Prostate gland (tissue), 2 donors: ENCODE data around the gene ZNF837. TPM values are rescaled to one million over a fixed set of nuclear protein-coding genes. Genes with fewer than 3 reads are reported as not detected.

Experiments
- DNase-seq: peaks from one replicate; pipeline ENCODE4 v3.0.0-alpha.2; 2019; ENCODE audit warnings: low spot score
- H3K27ac ChIP-seq, 2 donors: fragments of 200-600 bp; sonication (generic); 2 replicates each; pipeline ENCODE4 v1.5.1; 2017 to 2019
- H3K27me3 ChIP-seq: fragments of 200-600 bp; sonication (generic); replicated peaks from 2 replicates; pipeline ENCODE4 v1.5.1; 2019; ENCODE audit not compliant: insufficient read depth
- H3K36me3 ChIP-seq, 2 donors: fragments of 200-600 bp; sonication (generic); 1 replicate in 1 of 2; 2 replicates in 1 of 2; pipeline versions ENCODE4 v1.5.1 to v1.8.1; 2017 to 2019
- H3K4me1 ChIP-seq: fragments of 200-600 bp; sonication (generic); replicated peaks from 2 replicates; pipeline ENCODE4 v1.5.1; 2019
- H3K4me3 ChIP-seq, 2 donors: fragments of 200-600 bp; sonication (generic); 2 replicates each; pipeline ENCODE4 v1.5.1; 2017 to 2019
- H3K9me3 ChIP-seq: fragments of 200-600 bp; sonication (generic); 2 replicates; pipeline ENCODE4 v1.5.1; 2017
- POLR2A ChIP-seq: fragments of 450-650 bp; IDR thresholded peaks from one replicate; pipeline ENCODE4 v1.6.1; 2016; ENCODE audit warnings: antibody characterized with exemption, mild to moderate bottlenecking
- POLR2AphosphoS5 ChIP-seq: sonication (generic); formaldehyde crosslinking; IDR thresholded peaks from one replicate; pipeline ENCODE4 v1.6.1; 2017; ENCODE audit warnings: antibody characterized with exemption
- WGBS: methylation state at CpG from one replicate; pipeline ENCODE4 v1.1.5; 2018; 5-methylcytosine and 5-hydroxymethylcytosine counted together
- intact Hi-C: fragments of 100-400 bp; cut with DNase I; formaldehyde crosslinking; loops from one replicate; pipeline ENCODE4 v1.14.2; 2022
- total RNA-seq, 2 donors: library from RNA; depleted of rRNA; stranded (reverse); fragments of >200 nt; gene quantifications; one replicate each; pipeline ENCODE4 v1.1.0, GENCODE V29; 2016
- TF ChIP-seq, protein P1 (sequence below), 4 experiments: fragments of 200-600 bp in 2 of 4; fragments of 450-650 bp in 2 of 4; sonication (generic) in 2 of 4; IDR thresholded peaks; 1 replicate in 3 of 4; 2 replicates in 1 of 4; pipeline ENCODE4 v1.5.1; 2016 to 2019; ENCODE audit warnings: antibody characterized with exemption in 4 of 4, mild to moderate bottlenecking in 2 of 4, moderate library complexity in 2 of 4

ZNF837 gene
- total RNA-seq, 2 donors from 2014 or later = 12.2 to 15.7 TPM

- intact Hi-C loops = no loop called here
- Histone ChIP-seq H3K4me1 (no peaks in the 10 kb centered on the region), H3K27me3 (no peaks in the 10 kb centered on the region), H3K4me3 (no peak overlapping the region), H3K9me3 (no peaks in the 10 kb centered on the region), H3K27ac (no peak overlapping the region), H3K36me3 (no peaks in the 10 kb centered on the region)
- TF ChIP-seq, protein P1, sequence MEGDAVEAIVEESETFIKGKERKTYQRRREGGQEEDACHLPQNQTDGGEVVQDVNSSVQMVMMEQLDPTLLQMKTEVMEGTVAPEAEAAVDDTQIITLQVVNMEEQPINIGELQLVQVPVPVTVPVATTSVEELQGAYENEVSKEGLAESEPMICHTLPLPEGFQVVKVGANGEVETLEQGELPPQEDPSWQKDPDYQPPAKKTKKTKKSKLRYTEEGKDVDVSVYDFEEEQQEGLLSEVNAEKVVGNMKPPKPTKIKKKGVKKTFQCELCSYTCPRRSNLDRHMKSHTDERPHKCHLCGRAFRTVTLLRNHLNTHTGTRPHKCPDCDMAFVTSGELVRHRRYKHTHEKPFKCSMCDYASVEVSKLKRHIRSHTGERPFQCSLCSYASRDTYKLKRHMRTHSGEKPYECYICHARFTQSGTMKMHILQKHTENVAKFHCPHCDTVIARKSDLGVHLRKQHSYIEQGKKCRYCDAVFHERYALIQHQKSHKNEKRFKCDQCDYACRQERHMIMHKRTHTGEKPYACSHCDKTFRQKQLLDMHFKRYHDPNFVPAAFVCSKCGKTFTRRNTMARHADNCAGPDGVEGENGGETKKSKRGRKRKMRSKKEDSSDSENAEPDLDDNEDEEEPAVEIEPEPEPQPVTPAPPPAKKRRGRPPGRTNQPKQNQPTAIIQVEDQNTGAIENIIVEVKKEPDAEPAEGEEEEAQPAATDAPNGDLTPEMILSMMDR (IDR thresholded peaks at IDR 0.05) = no peak
- no peak for TF ChIP-seq POLR2AphosphoS5
- TF ChIP-seq POLR2A = no peak
- no peak for DNase-seq
- 62% methylated on average over 68 of the region's 94 CpGs for WGBS
Observed at GRCh38 chr19:58355908-58356765, 24.7 kb downstream of the ZNF837 start.

DNA sequence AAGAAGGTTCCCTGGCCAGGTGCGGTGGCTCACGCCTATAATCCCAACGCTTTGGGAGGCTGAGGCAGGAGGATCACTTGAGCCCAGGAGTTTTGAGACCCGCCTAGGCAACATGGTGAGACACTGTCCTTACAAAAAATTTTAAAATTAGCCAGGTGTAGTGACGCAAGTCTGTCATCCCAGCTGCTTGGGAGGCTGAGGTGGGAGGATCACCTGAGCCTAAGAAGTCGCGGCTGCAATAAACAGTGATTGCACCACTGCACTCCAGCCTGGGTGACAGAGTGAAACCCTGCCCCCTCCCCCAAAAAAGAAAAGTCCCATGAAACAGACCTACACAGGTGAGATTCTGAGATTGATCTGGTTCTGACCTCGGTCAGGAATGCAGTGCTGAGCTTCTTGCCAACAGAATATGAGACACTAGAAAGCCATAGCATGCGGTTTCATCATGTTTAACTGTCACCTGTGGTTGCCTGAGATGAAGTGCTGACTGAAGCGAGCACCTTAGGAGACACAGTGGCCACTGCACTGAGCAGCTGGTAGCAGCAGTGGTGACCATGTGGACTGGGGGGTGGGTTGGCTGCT lies 25.5 kb downstream of the ZNF837 start:
- no peak for DNase-seq
- WGBS = 92% methylated on average over 10 of the region's 10 CpGs
- H3K9me3 ChIP-seq = no peaks in the 10 kb centered on the region
- H3K27ac ChIP-seq = no peak overlapping the region
- intact Hi-C loops = no loop called here
- H3K4me3 ChIP-seq = no peak overlapping the region
- TF ChIP-seq, protein P1 (IDR thresholded peaks at IDR 0.05) = no peak
- TF ChIP-seq POLR2AphosphoS5 = no peak
- TF ChIP-seq POLR2A = no peak
- H3K36me3 ChIP-seq = no peaks in the 10 kb centered on the region
- H3K27me3 ChIP-seq = no peaks in the 10 kb centered on the region
- H3K4me1 ChIP-seq = no peaks in the 10 kb centered on the region

DNA sequence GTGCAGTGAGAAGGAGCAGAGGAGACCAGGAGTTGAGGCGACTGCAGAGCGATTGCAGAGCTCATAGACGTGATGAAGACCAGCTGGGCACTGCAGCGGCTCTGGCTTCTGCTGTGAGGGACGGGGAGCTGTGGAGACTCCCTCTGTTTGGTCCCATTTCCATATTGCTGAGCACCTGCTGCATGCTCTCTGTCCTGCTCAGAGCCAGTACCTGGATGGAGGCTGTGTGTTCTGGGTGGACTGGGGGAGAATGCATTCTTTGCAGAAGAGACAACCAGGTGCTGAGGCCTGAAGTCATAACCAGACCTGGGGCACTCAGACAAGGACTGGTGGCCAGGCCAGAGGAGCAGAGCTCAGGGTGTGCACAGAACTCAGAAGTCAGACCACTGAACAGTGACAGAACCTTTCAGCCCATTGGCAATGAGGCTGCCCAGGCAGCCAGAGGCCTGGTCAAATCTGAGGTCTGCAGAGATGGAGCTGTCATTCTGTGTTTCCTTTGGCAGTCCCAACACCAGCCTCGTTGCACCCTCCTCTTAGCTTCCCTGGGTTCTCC lies 26.3 kb downstream of the ZNF837 start:
- Histone ChIP-seq H3K4me1 (no peaks in the 10 kb centered on the region), H3K27me3 (peaks cover 3% of the 10 kb centered on the region), H3K9me3 (no peaks in the 10 kb centered on the region), H3K36me3 (no peaks in the 10 kb centered on the region), H3K4me3 (no peak overlapping the region), H3K27ac (no peak overlapping the region)
- 76% methylated on average over 6 of the region's 6 CpGs for WGBS
- no peak for TF ChIP-seq POLR2AphosphoS5
- no peak for TF ChIP-seq POLR2A
- DNase-seq = no peak
- intact Hi-C loops = no loop called here

DNA sequence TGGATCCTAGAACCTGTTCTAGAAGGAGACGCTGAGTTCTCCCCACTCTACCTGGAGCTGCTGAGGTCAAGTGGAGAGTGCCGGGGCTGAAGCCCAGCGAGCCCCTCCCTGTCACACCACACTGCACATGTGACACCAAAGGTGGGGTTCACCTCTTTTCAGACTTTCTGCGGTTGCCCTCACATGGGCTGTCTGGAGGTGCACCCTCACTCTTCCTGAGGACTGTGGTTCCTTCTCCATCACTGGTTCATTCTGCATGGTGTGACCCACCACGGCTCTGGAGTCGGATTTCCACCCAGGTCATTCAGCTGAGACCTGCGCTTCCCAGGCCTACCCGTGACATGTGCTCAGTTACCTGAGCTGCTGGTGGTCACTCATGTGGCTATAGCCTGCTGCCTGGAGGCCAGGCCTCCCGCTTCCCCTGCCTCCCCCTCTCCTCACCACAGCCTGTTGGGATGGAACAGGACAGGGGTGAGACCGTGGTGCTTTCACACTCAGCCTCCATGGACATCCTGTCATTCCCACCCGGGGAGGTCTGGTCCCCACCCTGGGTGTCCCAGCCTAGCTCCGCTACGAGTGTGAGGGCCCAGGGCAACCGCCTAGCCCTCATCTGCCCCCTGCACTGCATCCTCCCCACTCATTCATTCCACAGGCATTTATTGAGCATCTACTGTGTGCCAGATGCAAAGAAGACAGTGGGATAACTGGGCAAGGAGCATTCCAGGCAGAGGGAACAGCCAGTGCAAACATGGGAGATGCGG lies 26.9 kb downstream of the ZNF837 start:
- intact Hi-C loops = no loop called here
- Histone ChIP-seq H3K27ac (no peak overlapping the region), H3K4me3 (no peak overlapping the region), H3K9me3 (no peaks in the 10 kb centered on the region), H3K27me3 (peaks cover 3% of the 10 kb centered on the region), H3K36me3 (no peaks in the 10 kb centered on the region), H3K4me1 (no peaks in the 10 kb centered on the region)
- no peak for TF ChIP-seq POLR2AphosphoS5
- no peak for TF ChIP-seq POLR2A
- TF ChIP-seq, protein P1 (IDR thresholded peaks at IDR 0.05) = no peak
- no peak for DNase-seq
- 84% methylated on average over 15 of the region's 15 CpGs for WGBS
